CD14-positive monocyte (primary cell): ENCODE results near the gene CARD9. TPM values are rescaled to one million over a fixed set of nuclear protein-coding genes. Genes with fewer than 3 reads are reported as not detected.
"Not testable (repeated sequence)": the region's sequence is repeated elsewhere in the genome, so short reads cannot be mapped to it uniquely, and the experiment has no call there.

ENCODE experiments used
- DNase-seq, 3 donors: peaks; one replicate each; pipeline ENCODE4 v3.0.0-alpha.2; 2011 to 2022
- H2AFZ ChIP-seq: 2 replicates; pipeline ENCODE4 v1.6.0; 2012; ENCODE audit warnings: mild to moderate bottlenecking, low read depth, low read length, inconsistent platforms; ENCODE audit not compliant: insufficient read depth, poor library complexity, severe bottlenecking
- H3K27ac ChIP-seq, 2 donors: 1 replicate in 1 of 2; 2 replicates in 1 of 2; pipeline ENCODE4 v1.5.1; 2012 to 2013; ENCODE audit warnings: low read length in 2 of 2, control low read depth in 1 of 2, inconsistent platforms in 1 of 2, low read depth in 1 of 2, mild to moderate bottlenecking in 1 of 2
- H3K27me3 ChIP-seq, 2 donors: one replicate each; pipeline versions ENCODE4 v1.6.0 to v1.6.1; 2011 to 2013; ENCODE audit warnings: low read length in 2 of 2; ENCODE audit not compliant: control insufficient read depth in 2 of 2, insufficient read depth in 2 of 2
- H3K36me3 ChIP-seq, 2 donors: replicated peaks in 1 of 2; 1 replicate in 1 of 2; 2 replicates in 1 of 2; pipeline versions ENCODE4 v1.5.1 to v1.6.1; 2012 to 2013; ENCODE audit warnings: low read length in 2 of 2, control low read depth in 1 of 2, inconsistent platforms in 1 of 2, mild to moderate bottlenecking in 1 of 2; ENCODE audit not compliant: insufficient read depth in 2 of 2, control insufficient read depth in 1 of 2
- H3K4me1 ChIP-seq, 2 donors: 1 replicate in 1 of 2; 2 replicates in 1 of 2; pipeline versions ENCODE4 v1.5.1 to v1.6.1; 2012 to 2013; ENCODE audit warnings: low read length in 2 of 2, control low read depth in 1 of 2, inconsistent platforms in 1 of 2, mild to moderate bottlenecking in 1 of 2, moderate library complexity in 1 of 2; ENCODE audit not compliant: insufficient read depth in 2 of 2, control insufficient read depth in 1 of 2
- H3K4me2 ChIP-seq: replicated peaks from 2 replicates; pipeline ENCODE3; 2012; ENCODE audit warnings: low read length, moderate library complexity, mild to moderate bottlenecking; ENCODE audit not compliant: poor library complexity, severe bottlenecking; ENCODE audit errors: extremely low read depth
- H3K4me3 ChIP-seq, 3 experiments: fragments of 200-600 bp in 1 of 3; sonication (generic) in 1 of 3; replicated peaks in 1 of 3; 1 replicate in 2 of 3; 2 replicates in 1 of 3; pipeline ENCODE4 v1.5.1; 2011 to 2013; ENCODE audit warnings: low read length in 3 of 3, mild to moderate bottlenecking in 3 of 3, control low read depth in 2 of 3, low read depth in 2 of 3, inconsistent platforms in 1 of 3, moderate library complexity in 1 of 3
- H3K79me2 ChIP-seq: 2 replicates; pipeline ENCODE4 v1.6.0; 2012; ENCODE audit warnings: mild to moderate bottlenecking, control low read depth, inconsistent platforms, low read length, moderate library complexity; ENCODE audit not compliant: insufficient read depth
- H3K9ac ChIP-seq: 2 replicates; pipeline ENCODE4 v1.6.0; 2017; ENCODE audit warnings: low read length, mild to moderate bottlenecking; ENCODE audit not compliant: insufficient read depth, poor library complexity, severe bottlenecking
- H3K9me3 ChIP-seq, 2 donors: replicated peaks in 1 of 2; 1 replicate in 1 of 2; 2 replicates in 1 of 2; pipeline versions ENCODE4 v1.5.1 to v1.6.1; 2012 to 2013; ENCODE audit warnings: low read length in 2 of 2, control low read depth in 1 of 2; ENCODE audit not compliant: control insufficient read depth in 1 of 2, insufficient read depth in 1 of 2
- H4K20me1 ChIP-seq: 2 replicates; pipeline ENCODE4 v1.6.0; 2012; ENCODE audit warnings: mild to moderate bottlenecking, low read length, control low read depth, moderate library complexity; ENCODE audit not compliant: insufficient read depth
- H3K27ac Mint-ChIP-seq, 7 donors: one replicate each; pipeline ENCODE4 v1.8.0; 2020; ENCODE audit warnings: mild to moderate bottlenecking in 7 of 7, mixed read lengths in 7 of 7, moderate library complexity in 6 of 7, inconsistent platforms in 2 of 7
- H3K27me3 Mint-ChIP-seq, 3 donors: one replicate each; pipeline ENCODE4 v1.8.0; 2021 to 2022; ENCODE audit warnings: low read depth in 3 of 3, mild to moderate bottlenecking in 3 of 3, mixed read lengths in 3 of 3, moderate library complexity in 3 of 3, inconsistent platforms in 1 of 3
- H3K36me3 Mint-ChIP-seq, 2 donors: one replicate each; pipeline ENCODE4 v1.8.0; 2020; ENCODE audit warnings: mixed read lengths in 2 of 2, inconsistent platforms in 1 of 2, mild to moderate bottlenecking in 1 of 2
- H3K4me1 Mint-ChIP-seq: one replicate; pipeline ENCODE4 v1.8.0; 2020; ENCODE audit warnings: mild to moderate bottlenecking, mixed read lengths
- H3K4me3 Mint-ChIP-seq, 2 donors: one replicate each; pipeline ENCODE4 v1.8.0; 2020; ENCODE audit warnings: mild to moderate bottlenecking in 2 of 2, mixed read lengths in 2 of 2, moderate library complexity in 1 of 2
- H3K9me3 Mint-ChIP-seq, 7 donors: one replicate each; pipeline ENCODE4 v1.8.0; 2020 to 2022; ENCODE audit warnings: mixed read lengths in 7 of 7, mild to moderate bottlenecking in 6 of 7, moderate library complexity in 6 of 7, inconsistent platforms in 2 of 7
- CTCF ChIP-seq: fragments of 200-600 bp; IDR thresholded peaks from one replicate; pipeline ENCODE4 v1.8.0; 2022; ENCODE audit warnings: antibody characterized with exemption, mild to moderate bottlenecking
- WGBS: methylation state at CpG from one replicate; pipeline ENCODE4 v1.1.5; 2013; ENCODE audit warnings: missing lambda C conversion rate; ENCODE audit not compliant: insufficient coverage; 5-methylcytosine and 5-hydroxymethylcytosine counted together
- intact Hi-C, 2 donors: fragments of 100-400 bp; cut with micrococcal nuclease; formaldehyde crosslinking; loops; one replicate each; pipeline versions ENCODE4 v1.15.0 to v1.15.1; 2023
- polyA plus RNA-seq, 3 donors: library from polyadenylated mRNA; depleted of rRNA in 1 of 3; unstranded in 2 of 3; stranded (reverse) in 1 of 3; fragments of 300-500 nt in 2 of 3; fragments of >200 nt in 1 of 3; fragmentation: Illumina TruSeq in 2 of 3; gene quantifications; 1 replicate in 2 of 3; 2 replicates in 1 of 3; pipeline ENCODE4 v1.2.3, GENCODE V29; 2012 to 2021

Gene CARD9
- polyA plus RNA-seq, 3 donors = 34.3 to 108 (median 41.4) TPM

GRCh38 chr9:136319955-136320354, 53.5 kb downstream of the CARD9 start:
- peaks cover 6 to 20% of the 10 kb centered on the region in 2 donors for H3K9me3 ChIP-seq
- H4K20me1 ChIP-seq, H3K36me3 Mint-ChIP-seq, H3K4me1 Mint-ChIP-seq, H2AFZ ChIP-seq, H3K27me3 Mint-ChIP-seq, DNase-seq, H3K9ac ChIP-seq, H3K4me3 ChIP-seq, H3K4me1 ChIP-seq, H3K79me2 ChIP-seq, intact Hi-C loops, H3K36me3 ChIP-seq, H3K27me3 ChIP-seq, H3K4me3 Mint-ChIP-seq, H3K27ac ChIP-seq, H3K4me2 ChIP-seq: not testable (repeated sequence)
- WGBS = no CpG with 5 or more reads among the region's 3 CpGs
- H3K9me3 Mint-ChIP-seq = peaks cover 11 to 20% (median 14%) of the 10 kb centered on the region in 7 donors
- H3K27ac Mint-ChIP-seq = peak overlapping the region in 1 of 7 donors; percentile 46

GRCh38 chr9:136319244-136319643, 54.2 kb downstream of the CARD9 start:
- H3K4me1 ChIP-seq, H3K79me2 ChIP-seq, H3K27me3 ChIP-seq, H3K27ac Mint-ChIP-seq, H3K4me3 Mint-ChIP-seq, intact Hi-C loops, H3K27me3 Mint-ChIP-seq, H3K9ac ChIP-seq, H3K4me2 ChIP-seq, H3K4me3 ChIP-seq, H3K27ac ChIP-seq, DNase-seq, H3K36me3 Mint-ChIP-seq, H2AFZ ChIP-seq, H3K36me3 ChIP-seq, H4K20me1 ChIP-seq, H3K4me1 Mint-ChIP-seq: not testable (repeated sequence)
- peaks cover 15 to 26% (median 18%) of the 10 kb centered on the region in 7 donors for H3K9me3 Mint-ChIP-seq
- H3K9me3 ChIP-seq = peaks cover 10 to 26% of the 10 kb centered on the region in 2 donors
- 93% methylated on average over 11 of the region's 14 CpGs for WGBS

- Mint-ChIP-seq H3K27ac (no peak overlapping the region), H3K9me3 (peaks cover 15 to 26% (median 18%) of the 10 kb centered on the region in 7 donors), H3K4me3 (no peak overlapping the region), H3K36me3 (peaks cover 0 to 6% of the 10 kb centered on the region in 2 donors), H3K27me3 (peaks cover 2 to 4% (median 3%) of the 10 kb centered on the region in 3 donors), H3K4me1 (peaks cover 6% of the 10 kb centered on the region)
- no peak for TF ChIP-seq CTCF
- no peak overlapping the region for H3K4me2 ChIP-seq
- H3K9ac ChIP-seq = no peak overlapping the region
- H2AFZ ChIP-seq = no peak overlapping the region
- no peak overlapping the region for H3K27ac ChIP-seq
- H3K27me3 ChIP-seq = no peaks in the 10 kb centered on the region
- peaks cover 10 to 26% of the 10 kb centered on the region in 2 donors for H3K9me3 ChIP-seq
- no peak for DNase-seq
- no peaks in the 10 kb centered on the region for H3K4me1 ChIP-seq
- no peaks in the 10 kb centered on the region for H3K79me2 ChIP-seq
- intact Hi-C loops = no loop called here
- WGBS = 95% methylated on average over 16 of the region's 16 CpGs
- H3K36me3 ChIP-seq = no peaks in the 10 kb centered on the region
- no peak overlapping the region for H3K4me3 ChIP-seq
- H4K20me1 ChIP-seq = no peaks in the 10 kb centered on the region
Observed at GRCh38 chr9:136318776-136319241, 54.7 kb downstream of the CARD9 start.
